Stimulated activated naive CD8-positive, alpha-beta T cell treated with anti-CD3 and anti-CD28 coated beads, Interleukin-15, Interleukin-2, amounts not matched to agents 100 ng/mL and 50 ng/mL, for 24 hours (primary cell): ENCODE measurements around the gene ZNF544.

Source experiments
- H3K27ac Mint-ChIP-seq: one replicate; pipeline ENCODE4 v1.8.0; 2021; ENCODE audit warnings: mild to moderate bottlenecking, mixed read lengths
- H3K27me3 Mint-ChIP-seq: one replicate; pipeline ENCODE4 v1.8.0; 2021; ENCODE audit warnings: mixed read lengths
- H3K36me3 Mint-ChIP-seq: one replicate; pipeline ENCODE4 v1.8.0; 2021; ENCODE audit warnings: low read depth, mixed read lengths
- H3K4me1 Mint-ChIP-seq: one replicate; pipeline ENCODE4 v1.8.0; 2021; ENCODE audit warnings: low read depth, mixed read lengths
- H3K4me3 Mint-ChIP-seq: one replicate; pipeline ENCODE4 v1.8.0; 2021; ENCODE audit warnings: mild to moderate bottlenecking, mixed read lengths
- H3K9me3 Mint-ChIP-seq: one replicate; pipeline ENCODE4 v1.8.0; 2021; ENCODE audit warnings: mixed read lengths

Gene ZNF544

GRCh38 chr19:58277197-58277596, 48.5 kb downstream of the ZNF544 start:
- Mint-ChIP-seq H3K4me1 (peaks cover 40% of the 10 kb centered on the region), H3K27me3 (no peaks in the 10 kb centered on the region), H3K9me3 (peaks cover 26% of the 10 kb centered on the region), H3K27ac (no peak overlapping the region), H3K36me3 (peaks cover 68% of the 10 kb centered on the region), H3K4me3 (peak overlapping the region; percentile 96)

GRCh38 chr19:58277748-58278540, 49.2 kb downstream of the ZNF544 start:
- peak overlapping the region; percentile 96 for H3K4me3 Mint-ChIP-seq
- H3K27me3 Mint-ChIP-seq = no peaks in the 10 kb centered on the region
- peak overlapping the region; percentile 96 for H3K27ac Mint-ChIP-seq
- H3K9me3 Mint-ChIP-seq = peaks cover 26% of the 10 kb centered on the region
- peaks cover 43% of the 10 kb centered on the region for H3K4me1 Mint-ChIP-seq
- peaks cover 66% of the 10 kb centered on the region for H3K36me3 Mint-ChIP-seq

DNA sequence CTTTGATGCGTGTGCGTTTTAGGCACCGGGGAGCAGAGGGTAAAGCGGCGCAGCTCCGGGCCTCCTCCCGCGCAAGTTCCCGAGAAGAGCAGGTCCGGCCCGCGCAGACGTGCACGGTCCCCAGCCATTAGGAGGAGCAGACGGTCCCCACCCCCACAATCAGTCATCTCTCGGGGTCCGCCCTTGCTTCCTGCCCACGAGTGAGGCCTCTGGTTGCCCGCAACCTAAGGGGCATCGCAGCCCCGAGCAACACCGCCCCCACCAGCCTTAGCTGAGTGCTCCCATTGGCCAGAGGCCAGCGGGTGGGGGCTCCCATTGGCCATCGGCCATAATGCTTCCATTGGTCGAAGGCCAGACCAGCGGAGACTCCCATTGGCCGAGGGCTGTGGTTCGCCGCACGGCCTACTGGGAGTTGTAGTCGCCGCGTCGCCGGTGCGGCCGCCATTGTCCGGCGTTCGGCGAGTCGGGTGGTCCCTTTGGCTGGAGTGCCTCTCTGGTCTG, 49.9 kb downstream of the ZNF544 start, which contains the start of gene ZNF8:
Gene ZNF8, plus strand, starts transcription at position 415 of the 501 bp plus-strand sequence. CDS start 127 bp downstream, outside the sequence.
- Mint-ChIP-seq H3K27me3 (no peaks in the 10 kb centered on the region), H3K9me3 (peaks cover 26% of the 10 kb centered on the region), H3K36me3 (peaks cover 73% of the 10 kb centered on the region), H3K4me3 (peak within 1 kb of the TSS; percentile 96), H3K27ac (peak within 1 kb of the TSS; percentile 96), H3K4me1 (peaks cover 43% of the 10 kb centered on the region)

DNA sequence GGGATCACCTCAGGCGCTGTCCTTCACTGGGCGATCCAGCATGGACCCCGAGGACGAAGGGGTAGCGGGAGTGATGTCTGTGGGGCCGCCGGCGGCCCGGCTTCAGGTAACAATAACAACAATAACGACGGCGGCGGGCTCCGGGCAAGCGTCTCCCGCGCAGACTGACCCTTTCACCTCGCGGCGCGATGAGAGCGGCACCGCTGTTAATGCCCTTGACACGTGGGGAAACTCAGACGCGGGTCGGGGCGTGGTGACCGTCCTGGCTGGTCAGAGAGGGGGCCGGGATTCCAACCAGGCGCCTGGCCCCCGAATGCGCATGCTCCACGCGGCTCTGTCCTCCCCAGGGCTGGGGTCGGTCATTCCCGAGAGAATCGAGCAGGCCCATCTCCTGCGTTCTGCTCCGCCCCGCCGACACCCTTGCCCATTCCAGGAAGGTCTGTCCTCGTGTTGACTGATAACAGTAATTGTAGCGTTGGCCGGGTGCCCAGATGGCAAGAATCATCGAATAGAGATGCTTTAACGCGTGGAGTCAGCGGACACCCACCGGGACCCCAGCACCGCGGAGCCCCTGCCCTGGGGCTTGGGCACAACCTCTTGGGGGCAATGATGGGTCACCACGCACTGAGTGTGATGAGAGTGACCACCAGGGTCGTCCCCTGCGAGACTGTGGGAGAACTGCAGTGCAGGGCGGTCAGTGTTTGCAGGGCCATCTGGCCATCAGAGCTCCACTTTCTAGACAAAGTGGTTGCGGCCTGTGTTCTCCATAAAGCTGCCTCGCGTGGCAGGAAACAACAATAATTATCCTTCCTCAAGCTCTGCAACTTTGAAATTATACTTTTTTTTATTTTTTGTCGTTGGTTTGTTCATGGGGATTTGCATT, 50.6 kb downstream of the ZNF544 start:
- Mint-ChIP-seq H3K4me1 (peaks cover 43% of the 10 kb centered on the region), H3K4me3 (peak overlapping the region; percentile 96), H3K27me3 (no peaks in the 10 kb centered on the region), H3K9me3 (peaks cover 24% of the 10 kb centered on the region), H3K27ac (peak overlapping the region; percentile 96), H3K36me3 (peaks cover 71% of the 10 kb centered on the region)

DNA sequence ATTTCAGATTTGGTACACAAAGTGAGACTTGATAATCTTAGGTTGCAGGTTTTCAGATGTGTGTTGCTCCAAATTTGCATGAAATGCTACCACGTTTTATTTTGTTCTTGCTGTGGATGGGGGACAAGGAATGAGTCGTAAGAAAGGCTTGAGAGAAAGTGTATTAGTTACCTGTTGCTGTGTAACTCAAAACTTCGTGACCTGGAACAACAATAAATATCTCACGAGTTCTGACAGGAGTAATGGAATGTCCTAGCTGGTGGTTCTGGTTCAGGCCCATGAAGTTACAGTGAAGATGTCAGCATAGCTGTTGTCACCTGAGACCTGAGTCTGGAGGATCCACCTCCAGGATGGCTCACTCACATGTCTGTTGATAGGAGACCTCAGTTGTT, 51.2 kb downstream of the ZNF544 start:
- H3K9me3 Mint-ChIP-seq = peaks cover 18% of the 10 kb centered on the region
- peaks cover 68% of the 10 kb centered on the region for H3K36me3 Mint-ChIP-seq
- peaks cover 43% of the 10 kb centered on the region for H3K4me1 Mint-ChIP-seq
- no peaks in the 10 kb centered on the region for H3K27me3 Mint-ChIP-seq
- peak overlapping the region; percentile 96 for H3K27ac Mint-ChIP-seq
- peak overlapping the region; percentile 96 for H3K4me3 Mint-ChIP-seq

DNA sequence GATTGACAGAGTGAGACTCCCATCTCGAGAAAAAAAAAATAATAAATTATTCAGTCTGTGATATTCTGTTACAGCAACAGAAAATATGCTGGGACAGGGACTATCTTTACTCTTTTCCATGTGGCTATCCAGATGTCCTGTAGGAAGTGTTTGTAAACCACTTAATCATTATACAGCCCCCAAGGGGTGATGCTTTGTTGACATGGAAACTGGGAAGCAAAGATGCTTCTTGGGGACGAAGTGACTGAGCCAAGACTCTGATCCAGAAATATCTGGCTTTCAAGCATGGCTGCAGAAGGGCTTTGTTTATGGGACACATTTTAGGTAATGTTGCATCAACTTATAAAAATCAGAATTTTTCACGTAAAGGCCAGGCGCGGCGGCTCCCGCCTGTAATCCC, 55.5 kb downstream of the ZNF544 start:
- H3K27ac Mint-ChIP-seq = no peak overlapping the region
- H3K36me3 Mint-ChIP-seq = peaks cover 78% of the 10 kb centered on the region
- no peaks in the 10 kb centered on the region for H3K27me3 Mint-ChIP-seq
- peaks cover 28% of the 10 kb centered on the region for H3K4me1 Mint-ChIP-seq
- H3K4me3 Mint-ChIP-seq = no peak overlapping the region
- H3K9me3 Mint-ChIP-seq = peaks cover 10% of the 10 kb centered on the region

DNA sequence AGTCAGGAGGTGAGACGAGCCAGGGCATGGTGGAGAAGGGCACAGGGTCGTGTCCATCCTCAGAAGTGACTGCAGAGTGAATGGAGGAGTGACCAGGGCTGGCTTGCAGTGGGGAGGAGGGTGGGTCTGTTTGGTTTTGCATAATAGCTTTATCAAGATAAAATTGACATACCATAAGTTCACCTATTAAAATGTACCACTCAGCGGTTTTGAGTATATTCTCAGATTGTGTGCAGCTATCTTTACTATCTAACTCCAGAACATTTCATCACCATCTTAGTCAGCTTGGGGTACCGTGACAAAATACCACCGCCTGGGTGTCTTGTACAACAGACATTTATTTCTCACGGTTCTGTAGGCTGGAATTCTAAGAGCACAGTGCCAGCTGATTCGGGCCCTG, 63.2 kb downstream of the ZNF544 start:
- no peaks in the 10 kb centered on the region for H3K27me3 Mint-ChIP-seq
- no peak overlapping the region for H3K4me3 Mint-ChIP-seq
- peaks cover 30% of the 10 kb centered on the region for H3K9me3 Mint-ChIP-seq
- peaks cover 94% of the 10 kb centered on the region for H3K36me3 Mint-ChIP-seq
- no peaks in the 10 kb centered on the region for H3K4me1 Mint-ChIP-seq
- no peak overlapping the region for H3K27ac Mint-ChIP-seq

- H3K9me3 Mint-ChIP-seq = peaks cover 33% of the 10 kb centered on the region
- peaks cover 88% of the 10 kb centered on the region for H3K36me3 Mint-ChIP-seq
- no peak overlapping the region for H3K4me3 Mint-ChIP-seq
- H3K27ac Mint-ChIP-seq = no peak overlapping the region
- no peaks in the 10 kb centered on the region for H3K4me1 Mint-ChIP-seq
- no peaks in the 10 kb centered on the region for H3K27me3 Mint-ChIP-seq
Observed at GRCh38 chr19:58294743-58295374, 66.1 kb downstream of the ZNF544 start.

DNA sequence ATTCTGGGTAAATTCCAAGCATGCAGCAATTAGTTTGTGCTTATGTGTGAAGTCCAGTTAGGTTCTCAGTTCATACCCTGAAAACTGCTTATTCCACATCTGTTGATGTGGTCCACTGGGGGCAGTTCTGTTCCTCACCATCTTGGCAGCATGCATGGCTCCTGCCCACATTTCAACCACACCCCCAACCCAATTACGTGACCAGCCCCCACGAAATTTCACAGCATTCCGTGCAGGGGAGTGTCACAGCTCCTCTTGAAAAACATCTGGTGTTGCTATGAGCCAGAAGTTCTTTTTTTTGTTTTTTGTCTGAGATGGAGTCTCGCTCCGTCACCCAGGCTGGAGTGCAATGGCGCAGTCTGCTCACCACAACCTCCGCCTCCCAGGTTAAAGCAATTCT, 67.4 kb downstream of the ZNF544 start:
- H3K4me1 Mint-ChIP-seq = no peaks in the 10 kb centered on the region
- H3K9me3 Mint-ChIP-seq = peaks cover 32% of the 10 kb centered on the region
- H3K27me3 Mint-ChIP-seq = no peaks in the 10 kb centered on the region
- H3K4me3 Mint-ChIP-seq = no peak overlapping the region
- peaks cover 92% of the 10 kb centered on the region for H3K36me3 Mint-ChIP-seq
- no peak overlapping the region for H3K27ac Mint-ChIP-seq

- Mint-ChIP-seq H3K27ac (no peak overlapping the region), H3K36me3 (peaks cover 74% of the 10 kb centered on the region), H3K4me3 (no peak overlapping the region), H3K27me3 (no peaks in the 10 kb centered on the region), H3K9me3 (peaks cover 4% of the 10 kb centered on the region), H3K4me1 (peaks cover 14% of the 10 kb centered on the region)
Observed at GRCh38 chr19:58300620-58301019, 71.9 kb downstream of the ZNF544 start.

- Mint-ChIP-seq H3K27ac (peak overlapping the region; percentile 97), H3K4me3 (peak overlapping the region; percentile 97), H3K27me3 (no peaks in the 10 kb centered on the region), H3K9me3 (no peaks in the 10 kb centered on the region), H3K4me1 (peaks cover 46% of the 10 kb centered on the region), H3K36me3 (peaks cover 78% of the 10 kb centered on the region)
Observed at GRCh38 chr19:58304255-58304654, 75.5 kb downstream of the ZNF544 start.

- peak overlapping the region; percentile 97 for H3K4me3 Mint-ChIP-seq
- H3K36me3 Mint-ChIP-seq = peaks cover 80% of the 10 kb centered on the region
- H3K9me3 Mint-ChIP-seq = no peaks in the 10 kb centered on the region
- H3K27ac Mint-ChIP-seq = peak overlapping the region; percentile 97
- no peaks in the 10 kb centered on the region for H3K27me3 Mint-ChIP-seq
- peaks cover 50% of the 10 kb centered on the region for H3K4me1 Mint-ChIP-seq
Observed at GRCh38 chr19:58304748-58305064, 76.0 kb downstream of the ZNF544 start.

- Mint-ChIP-seq H3K27ac (peak within 1 kb of the TSS; percentile 97), H3K9me3 (no peaks in the 10 kb centered on the region), H3K4me1 (peaks cover 50% of the 10 kb centered on the region), H3K4me3 (peak within 1 kb of the TSS; percentile 97), H3K36me3 (peaks cover 80% of the 10 kb centered on the region), H3K27me3 (no peaks in the 10 kb centered on the region)
Observed at GRCh38 chr19:58305065-58305931, 76.6 kb downstream of the ZNF544 start, which contains the start of gene ERVK3-1. Gene ERVK3-1, plus strand, starts transcription at chr19:58305377. Its CDS starts 6,792 bp downstream, at chr19:58312169.

GRCh38 chr19:58305932-58306323, 77.2 kb downstream of the ZNF544 start:
- Mint-ChIP-seq H3K9me3 (no peaks in the 10 kb centered on the region), H3K27ac (peak overlapping the region; percentile 83), H3K27me3 (no peaks in the 10 kb centered on the region), H3K4me3 (peak overlapping the region; percentile 97), H3K4me1 (peaks cover 50% of the 10 kb centered on the region), H3K36me3 (peaks cover 76% of the 10 kb centered on the region)
